GM10847 (cell line): ENCODE results near the gene SCAPER.

Experiments used
- POLR2A ChIP-seq: IDR thresholded peaks from 2 replicates; pipeline ENCODE4 v1.6.1; 2011; ENCODE audit not compliant: insufficient read length; ENCODE audit errors: extremely low read depth

The SCAPER gene

GRCh38 chr15:76401285-76401684 is 503.9 kb downstream of the SCAPER start:
- no peak for TF ChIP-seq POLR2A

GRCh38 chr15:76398317-76399104 is 506.6 kb downstream of the SCAPER start:
- TF ChIP-seq POLR2A, result no peak

- TF ChIP-seq POLR2A, result no peak
Measured at GRCh38 chr15:76393614-76394013, 511.5 kb downstream of the SCAPER start.

- no peak for TF ChIP-seq POLR2A
Measured at GRCh38 chr15:76391847-76392246, 513.3 kb downstream of the SCAPER start.

- no peak for TF ChIP-seq POLR2A
Measured at GRCh38 chr15:76391309-76391708, 513.8 kb downstream of the SCAPER start.

GRCh38 chr15:76390571-76390970 is 514.6 kb downstream of the SCAPER start:
- TF ChIP-seq POLR2A, result no peak

- no peak for TF ChIP-seq POLR2A
Measured at GRCh38 chr15:76386926-76387325, 518.2 kb downstream of the SCAPER start.

GRCh38 chr15:76386178-76386577 is 519.0 kb downstream of the SCAPER start:
- TF ChIP-seq POLR2A, result no peak

- TF ChIP-seq POLR2A, result no peak
Measured at GRCh38 chr15:76384409-76384808, 520.7 kb downstream of the SCAPER start.

- no peak for TF ChIP-seq POLR2A
Measured at GRCh38 chr15:76382987-76383728, 522.0 kb downstream of the SCAPER start.

GRCh38 chr15:76381366-76381765 is 523.8 kb downstream of the SCAPER start:
- TF ChIP-seq POLR2A, result no peak

GRCh38 chr15:76380249-76380648 is 524.9 kb downstream of the SCAPER start:
- TF ChIP-seq POLR2A, result no peak

- no peak for TF ChIP-seq POLR2A
Measured at GRCh38 chr15:76378691-76379090, 526.4 kb downstream of the SCAPER start.

- TF ChIP-seq POLR2A, result no peak
Measured at GRCh38 chr15:76377751-76378150, 527.4 kb downstream of the SCAPER start.

GRCh38 chr15:76377217-76377616 is 527.9 kb downstream of the SCAPER start:
- no peak for TF ChIP-seq POLR2A

GRCh38 chr15:76376816-76377215 is 528.3 kb downstream of the SCAPER start:
- no peak for TF ChIP-seq POLR2A
